ENCODE measurements around the gene FSTL5. TPM values are rescaled to one million over a fixed set of nuclear protein-coding genes. Genes with fewer than 3 reads are reported as not detected.

FSTL5 gene
- total and polyA plus RNA-seq, 2 of the 8 experiments (the other 6 are each of a cell fraction or from before 2014, with no cell fraction given) = 0.09 to 0.32 TPM

DNA sequence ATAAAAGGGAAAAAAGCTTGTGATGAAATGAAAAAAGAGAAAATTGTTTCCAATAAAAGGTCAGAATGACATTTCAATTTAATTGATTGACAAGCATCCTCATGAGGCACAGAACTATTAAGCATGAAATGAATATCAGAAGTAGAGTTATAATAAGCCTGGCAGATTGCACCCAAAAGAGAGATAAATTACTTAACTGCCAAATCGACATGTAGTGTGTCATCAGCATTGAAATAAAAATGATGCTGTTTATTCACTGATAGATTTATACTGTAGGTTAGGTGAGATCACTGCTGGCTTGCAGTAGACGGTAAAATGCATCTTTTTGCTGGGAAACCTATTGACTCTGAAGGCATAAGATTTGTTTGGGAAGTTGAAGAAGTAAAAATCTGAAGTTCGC is 507.2 kb downstream of the FSTL5 start:
- no peak overlapping the region for H3K4me2 ChIP-seq (ENCODE audit: insufficient read depth in 1 of 2, low read depth in 2 of 2, low read length in 2 of 2)
- H3K4me1 ChIP-seq (replicated peaks in 1 of 4; ENCODE audit: control insufficient read depth in 3 of 4, insufficient read depth in 4 of 4, low read length in 3 of 4) = no peaks in the 10 kb centered on the region
- TF ChIP-seq POLR2AphosphoS5 (IDR thresholded peaks at IDR 0.05; ENCODE audit: low read depth, low read length) = no peak
- no peak for TF ChIP-seq BCL11A (IDR thresholded peaks at IDR 0.05; ENCODE audit: low read depth in 2 of 2, low read length in 2 of 2)

More for the DNA sequence above, 507.2 kb downstream of the FSTL5 start:
- H3K14ac ChIP-seq (ENCODE audit: insufficient read length) = no peak overlapping the region
- H2BK5ac ChIP-seq (ENCODE audit: low read depth, low read length) = no peak overlapping the region
- H2BK20ac ChIP-seq (ENCODE audit: low read length) = no peak overlapping the region
- no peak overlapping the region for H3K23ac ChIP-seq (ENCODE audit: insufficient read length)
- no peak overlapping the region for H4K8ac ChIP-seq (ENCODE audit: extremely low read depth, insufficient read depth, low read length)
- no peak overlapping the region for H2BK15ac ChIP-seq (ENCODE audit: low read length)
- H3K4me3 ChIP-seq (ENCODE audit: extremely low read depth in 1 of 4, insufficient read depth in 2 of 4, low read depth in 3 of 4, low read length in 4 of 4) = no peak overlapping the region
- no peaks in the 10 kb centered on the region for H3K79me2 ChIP-seq (ENCODE audit: control insufficient read depth in 1 of 2, insufficient read depth in 2 of 2, low read length in 2 of 2)
- CTCF ChIA-PET (ENCODE audit: partially characterized antibody) = interaction anchor here (0.6 to 1.4 kb wide), 2 partner anchors 46 kb away, joined by 3 to 6 read pairs; no protein-coding TSS in a partner anchor
- no peaks in the 10 kb centered on the region for H3K36me3 ChIP-seq (ENCODE audit: control insufficient read depth in 2 of 4, insufficient read depth in 4 of 4, low read length in 3 of 4)
- no peak overlapping the region for H2BK12ac ChIP-seq (ENCODE audit: low read depth, low read length)
- H3K9ac ChIP-seq (replicated peaks in 1 of 4; ENCODE audit: extremely low read depth in 1 of 4, low read depth in 3 of 4, low read length in 3 of 4) = no peak overlapping the region
- no peak overlapping the region for H3K18ac ChIP-seq (ENCODE audit: extremely low read depth, low read length)
- no peak overlapping the region for H3K27ac ChIP-seq (ENCODE audit: low read depth, low read length)
- no peak overlapping the region for H3K56ac ChIP-seq (replicated peaks; ENCODE audit: insufficient read length, low read depth, low read length)
- no peak overlapping the region for H2BK120ac ChIP-seq (replicated peaks; ENCODE audit: low read depth, low read length)
- POLR2A ChIA-PET (ENCODE audit: partially characterized antibody) = no interaction called here
- FAIRE-seq (no peak), DNase-seq (ENCODE audit: low read depth in 1 of 2, low spot score in 2 of 2) (no peak)
- H2AK5ac ChIP-seq (ENCODE audit: low read depth, low read length) = no peak overlapping the region
- no peaks in the 10 kb centered on the region for H3K79me1 ChIP-seq (ENCODE audit: low read depth, low read length)
- no peaks in the 10 kb centered on the region for H3K23me2 ChIP-seq (ENCODE audit: low read depth, low read length)
- no peak overlapping the region for H4K5ac ChIP-seq (ENCODE audit: insufficient read length, low read depth, low read length)
- no peak overlapping the region for H3K4ac ChIP-seq (replicated peaks; ENCODE audit: insufficient read length, low read depth, low read length)
- H3K27me3 ChIP-seq (replicated peaks in 1 of 4; ENCODE audit: control insufficient read depth in 3 of 4, extremely low read depth in 1 of 4, insufficient read depth in 3 of 4, low read length in 3 of 4) = no peaks in the 10 kb centered on the region
- no peaks in the 10 kb centered on the region for H4K20me1 ChIP-seq (replicated peaks in 1 of 2; ENCODE audit: control insufficient read depth in 1 of 2, insufficient read depth in 2 of 2, low read length in 2 of 2)
- H4K91ac ChIP-seq (replicated peaks; ENCODE audit: insufficient read length, low read length) = no peak overlapping the region
- 88% methylated on average over 3 of the region's 3 CpGs; no CpG with 5 or more reads in 1 of the 2 experiments for WGBS, 2 experiments (ENCODE audit: extremely low coverage in 1 of 2, insufficient coverage in 1 of 2, insufficient read length in 1 of 2, insufficient replicate concordance in 2 of 2, low coverage in 1 of 2, low lambda C conversion rate in 2 of 2, missing lambda C conversion rate in 1 of 2)
- H2AFZ ChIP-seq (ENCODE audit: low read length) = no peak overlapping the region
- H3K9me3 ChIP-seq (ENCODE audit: insufficient read depth in 2 of 2, low read depth in 1 of 2, low read length in 1 of 2) = no peaks in the 10 kb centered on the region

Measured in H1 (cell line).